Hematopoietic multipotent progenitor cell treated with erythropoietin and hydrocortisone succinate and interleukin-3 and kit ligand, for 4 days (in vitro differentiated cells): ENCODE results near the gene PRKAG2.
"Not testable (repeated sequence)": the region's sequence is repeated elsewhere in the genome, so short reads cannot be mapped to it uniquely, and the experiment has no call there.

ENCODE experiments used
- DNase-seq: peaks from one replicate; pipeline ENCODE4 v3.0.0-alpha.2; 2015

Gene PRKAG2

DNA sequence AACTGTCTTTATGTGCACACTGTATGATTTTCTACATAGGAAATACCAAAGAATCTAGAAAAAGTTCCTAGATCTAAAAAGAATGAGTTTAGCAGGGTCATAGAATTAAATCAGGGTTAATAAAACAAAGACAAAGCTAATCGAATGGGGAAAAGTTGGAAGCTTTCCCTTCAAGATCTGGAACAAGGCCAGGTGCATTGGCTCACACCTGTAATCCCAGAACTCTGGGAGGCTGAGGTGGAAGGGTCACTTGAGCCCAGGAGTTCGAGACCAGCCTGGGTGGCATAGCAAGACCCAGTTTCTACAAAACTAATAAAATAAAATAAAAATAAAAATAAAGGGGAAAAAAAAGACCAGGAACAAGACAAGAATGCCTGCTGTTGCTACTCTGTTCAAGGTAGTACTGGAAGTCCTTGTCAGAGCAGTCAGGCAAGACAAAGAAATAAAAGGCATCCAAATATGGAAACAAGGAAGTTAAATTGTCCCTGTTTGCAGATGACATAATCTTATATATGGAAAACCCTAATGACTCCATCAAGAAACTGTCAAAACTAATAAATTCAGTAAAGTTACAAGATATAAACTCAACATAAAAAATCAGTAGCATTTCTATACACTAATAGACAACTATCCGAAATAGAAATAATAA is 281.1 kb downstream of the PRKAG2 start:
- DNase-seq: no peak

DNA sequence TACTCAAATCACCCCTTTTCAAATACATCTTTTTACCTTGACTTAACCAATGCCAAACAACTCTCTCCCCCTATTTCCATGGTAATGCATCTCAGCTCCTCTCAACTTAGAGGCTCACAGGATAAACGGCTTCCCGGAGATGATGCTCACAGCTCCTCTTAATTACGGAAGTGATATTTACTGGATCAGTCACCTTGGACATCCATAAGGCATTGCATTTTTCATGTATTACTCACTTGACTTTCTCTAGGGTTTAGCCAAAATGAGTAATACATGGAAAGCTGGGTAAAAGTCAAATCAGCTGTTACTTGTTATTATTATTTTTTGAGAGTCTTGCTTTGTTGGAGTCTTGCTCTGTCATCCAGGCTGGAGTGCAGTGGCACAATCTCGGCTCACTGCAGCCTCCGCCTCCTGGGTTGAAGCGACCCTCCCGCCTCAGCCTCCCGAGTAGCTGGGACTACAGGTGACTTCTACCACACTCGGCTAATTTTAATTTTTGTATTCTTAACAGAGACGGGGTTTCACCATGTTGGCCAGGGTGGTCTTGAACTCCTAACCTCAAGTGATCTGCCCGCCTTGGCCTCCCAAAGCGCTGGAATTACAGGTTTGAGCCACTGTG is 283.9 kb downstream of the PRKAG2 start:
- DNase-seq: no peak

DNA sequence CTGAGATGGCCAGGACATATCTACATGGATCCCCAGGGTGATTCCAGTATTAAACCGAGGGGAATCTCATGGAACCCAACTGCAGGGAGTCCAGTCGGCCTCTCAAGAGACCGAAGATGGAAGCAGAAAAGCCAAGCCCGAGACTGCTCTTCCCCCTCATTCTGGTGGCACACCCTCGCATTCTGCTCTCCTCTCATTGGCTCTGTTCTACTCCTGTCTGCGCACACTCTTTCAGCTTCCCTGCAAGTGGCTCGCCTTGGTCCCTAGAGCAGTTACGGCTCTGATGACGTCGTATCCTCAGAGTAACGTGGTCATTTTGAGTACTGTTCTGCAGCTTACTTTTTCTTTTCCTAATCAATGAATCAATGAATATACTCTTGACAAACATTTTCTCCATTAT is 284.6 kb downstream of the PRKAG2 start:
- DNase-seq: no peak

DNA sequence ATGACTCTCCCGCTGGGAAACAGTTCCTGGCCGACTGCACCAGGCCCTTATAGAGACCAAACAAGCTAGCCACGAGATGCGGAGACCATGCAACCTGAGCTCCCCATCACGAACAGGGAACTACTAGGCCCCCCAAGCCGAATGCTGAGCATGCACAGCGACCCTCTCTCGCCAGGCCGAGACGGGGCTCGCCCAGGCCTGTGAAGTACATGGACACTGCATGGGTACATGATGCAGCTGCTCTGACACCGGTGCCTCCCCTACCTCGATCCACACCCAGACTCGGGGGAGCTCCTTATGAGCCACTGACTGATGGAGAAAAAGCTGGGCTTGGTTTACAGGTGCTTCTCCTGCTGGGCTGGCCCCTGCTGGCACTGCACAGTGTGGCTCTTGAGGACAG is 285.0 kb downstream of the PRKAG2 start:
- no peak for DNase-seq

DNA sequence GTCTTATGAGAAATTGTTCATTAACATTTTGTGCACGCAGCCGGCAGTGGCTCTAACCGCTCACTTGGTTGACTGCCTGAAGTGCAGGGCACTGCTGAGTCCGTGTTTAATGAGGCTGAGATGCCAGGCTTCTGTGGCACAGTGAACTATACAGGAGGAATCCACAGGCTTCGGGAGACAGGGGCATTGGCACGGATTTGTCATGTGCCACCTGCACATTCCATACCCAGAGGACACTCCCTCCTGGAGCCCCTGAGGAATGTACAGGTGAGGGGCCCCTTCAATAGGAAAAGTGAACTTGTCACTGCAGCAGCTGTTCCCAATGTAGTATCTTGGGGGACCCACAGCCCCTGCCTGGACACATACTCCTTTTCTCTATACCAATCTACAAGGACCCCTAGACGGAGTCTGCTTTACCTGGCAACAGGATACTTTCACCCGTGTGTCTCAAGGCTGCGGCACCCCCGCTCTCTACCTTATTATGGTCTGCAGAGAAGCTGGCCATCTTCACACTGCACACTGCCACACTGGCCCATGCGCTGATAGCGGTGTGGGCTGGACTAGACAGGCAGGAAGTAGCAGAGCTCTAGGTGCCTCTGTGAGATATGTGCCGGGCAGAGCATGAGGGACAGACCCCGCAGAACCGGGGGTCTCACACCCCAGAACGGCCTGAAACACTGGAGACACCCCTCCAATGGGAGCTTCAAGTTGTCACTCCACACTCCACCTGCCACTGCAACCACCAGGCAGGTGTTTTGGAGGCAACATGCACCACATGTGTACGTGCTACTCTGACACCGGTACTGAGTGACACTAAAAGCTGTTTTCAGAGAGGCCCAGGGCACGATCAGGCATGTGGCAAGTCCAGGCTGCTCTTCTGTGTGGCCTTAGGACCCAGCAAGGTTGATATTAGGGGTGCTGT is 285.8 kb downstream of the PRKAG2 start:
- peak; percentile 8 for DNase-seq

DNA sequence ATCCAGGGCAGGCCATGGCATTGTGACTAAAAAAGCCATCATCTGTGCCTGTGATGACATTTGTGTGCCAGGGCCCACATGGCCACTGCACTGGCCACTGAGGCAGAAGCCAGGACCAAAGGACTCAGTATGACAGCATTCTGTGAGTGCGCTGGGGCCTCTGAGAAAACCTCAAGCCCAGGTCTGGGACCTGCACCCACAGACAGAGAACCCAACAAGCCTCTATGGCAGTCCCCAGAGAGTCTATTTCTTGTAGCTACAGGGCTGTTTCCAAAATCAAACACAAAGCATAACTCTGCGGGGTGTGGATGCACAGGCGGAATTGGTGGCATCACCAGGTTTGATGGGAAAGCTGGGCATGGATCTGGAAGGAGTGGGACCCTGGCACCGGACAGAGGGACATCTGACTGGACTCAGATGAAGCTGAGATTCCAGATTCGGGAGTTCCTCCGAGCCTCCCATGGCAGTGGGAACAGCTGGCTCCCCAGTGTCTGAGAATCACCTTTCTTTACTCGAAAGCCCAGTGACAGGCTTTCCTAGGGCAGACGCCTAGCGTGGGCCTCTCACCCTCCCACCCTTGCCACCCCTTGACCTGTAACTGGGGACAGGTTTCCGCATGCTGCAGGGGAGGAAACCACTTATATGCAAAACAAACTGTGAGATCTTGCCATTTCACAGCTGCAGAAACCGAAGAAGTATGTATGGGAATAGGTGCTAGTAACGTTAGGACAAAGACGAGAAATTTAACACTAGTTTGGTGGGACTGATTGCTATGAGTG is 286.7 kb downstream of the PRKAG2 start:
- no peak for DNase-seq

DNA sequence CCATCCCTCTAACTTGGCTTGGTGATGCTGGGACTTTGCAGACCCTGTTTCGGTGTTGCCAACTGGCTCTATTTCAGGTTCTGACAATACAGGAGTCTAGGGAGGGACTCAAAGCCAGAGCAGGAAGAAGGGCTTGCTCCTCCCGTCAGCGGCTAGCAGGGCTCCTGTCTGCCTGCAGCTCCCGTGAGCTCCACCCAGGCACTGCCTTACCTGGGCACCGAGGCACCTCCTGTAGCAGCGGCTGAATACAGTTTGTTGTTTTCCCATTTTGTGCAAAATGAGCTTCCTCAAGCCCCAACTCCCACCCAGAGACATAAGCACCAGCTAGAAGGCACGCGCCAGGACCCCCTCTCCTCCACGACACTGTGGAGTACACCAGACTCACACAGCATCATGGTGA is 287.9 kb downstream of the PRKAG2 start:
- no peak for DNase-seq

DNA sequence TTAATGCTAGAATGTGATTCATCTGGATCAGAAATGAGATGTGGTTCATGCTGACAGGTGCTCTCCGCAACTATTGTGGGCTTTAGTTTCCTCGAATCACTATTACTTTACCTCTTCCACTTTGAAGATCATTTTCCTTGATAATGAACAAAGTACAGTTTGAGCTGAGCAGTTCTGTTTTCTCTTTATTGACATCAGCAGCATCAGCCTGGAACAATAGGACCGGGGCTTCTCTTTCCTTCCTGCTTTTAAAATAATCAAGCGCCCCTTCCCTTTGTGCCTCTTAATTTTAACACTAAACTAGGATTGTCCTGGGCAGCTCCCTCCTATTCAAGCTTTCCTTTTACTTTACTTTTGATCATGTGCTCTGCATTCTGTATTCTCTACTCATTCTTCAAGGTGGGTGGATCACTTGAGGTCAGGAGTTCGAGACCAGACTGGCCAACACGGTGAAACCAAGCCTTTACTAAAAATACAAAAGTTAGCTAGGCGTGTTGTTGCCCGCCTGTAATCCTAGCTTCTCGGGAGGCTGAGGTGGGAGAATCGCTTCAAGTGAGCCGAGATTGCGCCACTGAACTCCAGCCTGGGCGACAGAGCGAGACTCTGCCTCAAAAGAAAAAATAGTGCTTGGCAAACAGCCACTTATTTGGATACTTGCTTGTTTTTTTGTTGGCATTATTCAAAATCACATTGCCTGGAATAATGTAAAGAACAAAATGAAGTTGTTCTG is 290.2 kb downstream of the PRKAG2 start:
- no peak for DNase-seq

DNA sequence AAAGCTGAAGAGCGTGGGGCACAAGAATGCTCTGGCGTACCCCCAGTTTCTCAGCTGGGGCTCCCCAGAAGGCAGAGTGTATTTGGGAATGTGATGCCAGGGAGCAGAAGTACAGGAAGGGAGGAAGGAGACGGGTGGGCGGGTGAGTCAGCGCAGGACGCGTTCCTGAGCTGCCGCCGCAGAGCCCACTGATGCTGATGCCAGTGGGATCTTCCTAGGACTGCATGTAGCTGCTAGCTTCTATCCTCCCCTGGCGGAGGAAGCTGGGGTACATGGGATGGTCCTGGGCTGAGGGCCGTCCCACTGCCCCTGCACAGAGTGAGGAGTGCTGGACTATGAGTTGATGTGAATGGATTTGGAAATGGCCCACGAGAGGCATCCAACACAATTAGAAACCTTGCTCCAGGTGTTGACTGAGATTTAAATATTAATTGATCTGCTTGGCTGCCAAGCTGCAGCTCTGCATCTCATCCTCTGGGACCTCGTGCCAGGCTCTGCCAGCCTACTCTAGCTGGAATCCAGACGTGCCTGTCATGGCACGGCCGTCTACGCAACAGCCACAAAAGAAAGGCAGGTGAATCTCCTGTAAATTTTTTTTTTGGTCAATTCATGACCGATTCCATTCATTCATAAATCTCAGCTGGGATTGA is 291.0 kb downstream of the PRKAG2 start:
- DNase-seq: no peak

DNA sequence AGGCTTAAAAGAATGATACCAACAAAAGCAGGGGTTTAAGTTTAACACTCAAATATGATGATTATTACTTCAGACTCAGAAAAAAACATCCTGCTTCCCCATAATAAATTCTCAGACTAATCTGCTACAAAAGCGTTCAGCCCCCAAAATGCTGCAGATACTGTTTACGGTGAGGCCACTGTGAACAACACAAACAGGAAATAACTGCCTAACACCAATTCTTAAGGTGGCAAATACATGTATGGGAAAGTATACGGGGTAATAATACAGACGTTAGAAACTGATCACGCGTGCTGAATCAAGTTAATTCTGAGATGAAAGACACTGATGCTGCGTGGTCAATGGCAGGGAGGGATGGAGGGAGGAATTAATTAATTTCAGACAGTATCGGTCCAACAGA is 295.2 kb downstream of the PRKAG2 start:
- DNase-seq: no peak

DNA sequence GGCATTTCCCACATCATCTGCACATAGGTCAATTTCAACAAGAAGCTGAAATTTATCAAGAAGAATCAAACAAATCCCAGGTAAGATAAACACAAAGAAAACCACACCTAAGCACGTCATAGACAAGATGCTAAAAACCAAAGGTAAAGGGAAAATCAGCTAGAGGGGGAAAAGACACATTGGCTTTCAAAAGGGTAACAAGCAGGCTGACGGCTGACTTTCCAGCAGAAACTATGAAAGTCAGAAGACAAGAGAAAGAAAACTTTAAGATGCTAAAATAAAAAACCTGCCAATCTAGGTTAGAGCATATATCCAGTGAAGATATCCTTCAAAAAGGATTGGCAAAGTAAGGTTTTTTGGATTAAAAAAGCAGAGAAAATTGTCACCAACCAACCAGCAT is 297.3 kb downstream of the PRKAG2 start:
- peak; percentile 17 for DNase-seq

DNA sequence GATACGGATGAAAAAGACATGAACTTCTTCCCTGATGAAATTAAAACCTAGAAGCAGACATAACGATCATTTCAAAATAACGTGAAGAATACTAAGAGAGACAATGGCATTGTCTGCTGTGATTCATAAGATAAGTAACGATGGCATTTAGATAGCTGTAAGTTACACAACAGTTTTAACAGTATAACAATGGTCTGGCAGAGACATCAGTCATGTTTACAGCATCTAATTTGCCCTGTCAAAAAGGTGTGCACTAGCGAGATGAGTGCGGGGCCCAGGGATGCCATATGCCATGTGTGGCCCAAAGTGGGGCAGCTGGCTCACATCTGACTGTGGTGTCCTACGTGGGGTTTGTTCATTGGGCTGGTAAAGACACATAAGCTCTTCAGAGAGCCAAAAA is 301.5 kb downstream of the PRKAG2 start:
- DNase-seq: no peak

DNA sequence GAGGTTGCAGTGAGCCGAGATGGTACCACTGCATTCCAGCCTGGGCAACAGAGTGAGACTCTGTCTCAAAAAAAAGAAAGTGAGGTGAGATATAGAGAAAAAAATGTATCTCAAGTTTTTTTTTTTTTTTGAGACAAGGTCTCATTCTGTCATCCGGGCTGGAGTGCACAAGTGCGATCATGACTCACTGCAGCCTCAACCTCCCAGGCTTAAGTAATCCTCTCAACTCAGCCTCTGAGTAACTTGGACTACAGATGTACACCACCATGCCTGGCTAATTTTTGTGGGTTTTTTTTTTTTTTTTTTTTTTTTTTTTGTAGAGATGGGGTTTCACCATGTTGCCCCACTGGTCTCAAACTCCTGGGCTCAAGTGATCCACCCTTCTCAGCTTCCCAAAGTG is 303.9 kb downstream of the PRKAG2 start:
- not testable (repeated sequence) for DNase-seq

DNA sequence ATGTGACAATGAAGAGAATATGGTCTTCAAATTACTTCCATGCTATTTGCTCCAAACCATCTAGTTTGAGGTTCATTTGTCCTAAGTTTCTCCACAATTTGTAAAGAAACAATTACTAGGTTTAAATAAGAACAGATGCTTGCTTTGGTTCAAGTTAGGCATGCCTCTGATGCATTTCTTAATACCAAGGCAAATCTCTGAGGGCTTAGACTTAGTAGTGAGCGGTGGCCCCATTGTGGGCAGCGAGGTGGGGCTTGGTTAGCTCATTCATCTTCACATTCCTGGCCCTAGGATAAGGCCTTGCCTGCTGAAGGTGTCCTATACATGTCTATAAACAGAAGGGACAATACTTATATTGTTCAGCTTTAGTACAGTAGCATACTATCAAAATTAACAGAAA is 304.8 kb downstream of the PRKAG2 start:
- DNase-seq: no peak

DNA sequence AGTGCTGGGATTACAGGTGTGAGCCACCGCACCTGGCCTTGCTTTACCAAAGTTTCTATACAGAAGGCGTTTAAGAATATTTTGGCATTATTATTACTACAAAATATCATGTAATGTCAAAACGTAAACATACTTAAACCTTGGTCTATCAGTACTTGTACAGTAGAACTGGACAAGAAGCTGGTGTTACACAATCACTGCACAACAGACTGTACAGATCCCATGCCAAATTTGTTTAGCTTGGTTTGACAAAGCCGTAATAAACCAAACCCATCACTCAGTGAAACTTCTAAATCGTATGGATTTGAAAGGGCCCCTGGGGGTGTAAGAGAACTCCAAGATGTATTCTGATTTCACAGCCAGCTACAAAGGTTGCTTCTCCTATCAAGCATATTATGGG is 305.4 kb downstream of the PRKAG2 start:
- DNase-seq: no peak

DNA sequence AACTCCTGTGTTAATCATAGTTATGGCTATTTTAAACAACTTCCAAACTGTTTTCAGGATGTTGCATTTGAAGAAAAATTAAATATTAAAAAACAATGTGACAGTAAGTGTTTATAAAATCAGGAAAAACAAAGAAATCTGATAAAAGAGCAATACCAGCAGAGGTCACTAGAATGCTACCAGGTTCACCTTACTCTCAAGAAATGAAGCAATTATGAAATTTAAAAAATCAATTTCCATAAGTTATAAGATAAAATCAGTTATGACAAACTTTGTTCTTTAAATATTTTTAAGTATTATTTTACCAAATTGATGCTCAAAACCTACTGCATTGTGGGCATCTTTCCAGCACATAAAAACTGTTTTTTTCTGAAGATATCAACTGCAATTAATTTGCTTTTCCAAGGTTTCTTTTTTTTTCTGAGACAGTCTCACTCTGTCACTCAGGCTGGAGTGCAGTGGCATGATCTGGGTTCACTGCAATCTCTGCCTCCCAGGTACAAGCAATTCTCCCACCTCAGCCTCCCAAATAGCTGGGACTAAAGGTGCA is 306.5 kb downstream of the PRKAG2 start:
- DNase-seq: peak; percentile 53

DNA sequence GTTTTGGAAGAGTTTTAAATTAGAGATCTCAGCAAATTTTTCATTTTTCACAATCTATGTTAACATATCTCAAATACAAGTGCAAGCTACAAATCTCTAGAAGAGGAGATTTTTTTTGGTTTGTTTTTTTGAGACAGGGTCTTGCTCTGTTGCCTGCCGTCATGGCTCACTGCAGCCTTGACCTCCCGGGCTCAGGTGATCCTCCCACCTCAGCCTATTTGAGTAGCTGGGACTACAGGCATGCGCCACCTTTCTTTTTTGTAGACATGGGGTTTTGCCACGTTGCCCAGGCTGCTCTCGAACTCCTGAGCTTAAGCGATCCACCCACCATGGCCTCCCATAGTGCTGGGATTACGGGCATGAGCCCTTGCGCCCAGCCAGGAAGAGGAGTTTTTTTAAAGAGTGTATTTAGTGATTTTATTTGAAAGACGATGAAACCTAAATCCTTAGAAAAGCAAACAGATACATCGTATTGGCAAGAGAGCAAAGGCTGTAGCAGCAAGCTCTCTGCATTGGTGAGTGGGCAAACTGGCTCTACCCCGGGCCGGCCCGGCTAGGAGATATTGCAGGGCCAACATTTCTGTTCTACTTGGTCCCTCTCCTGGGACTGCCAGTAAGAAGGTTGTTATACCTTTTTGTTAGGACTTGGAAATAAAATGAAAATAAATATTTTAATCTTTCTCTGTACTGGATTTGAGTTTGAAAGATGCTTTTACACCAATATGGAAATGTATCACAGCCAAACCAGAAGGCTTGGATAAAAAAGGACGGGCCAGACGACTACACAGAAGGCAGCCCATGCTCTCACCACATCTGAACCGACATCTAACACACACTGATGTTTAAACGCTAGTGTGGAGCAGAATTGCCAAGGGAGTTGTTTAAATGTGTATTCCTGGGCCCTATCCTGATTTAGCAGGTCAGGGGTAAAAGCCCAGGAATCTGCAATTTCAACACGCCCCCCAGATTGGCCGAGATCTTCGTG is 307.7 kb downstream of the PRKAG2 start:
- no peak for DNase-seq

DNA sequence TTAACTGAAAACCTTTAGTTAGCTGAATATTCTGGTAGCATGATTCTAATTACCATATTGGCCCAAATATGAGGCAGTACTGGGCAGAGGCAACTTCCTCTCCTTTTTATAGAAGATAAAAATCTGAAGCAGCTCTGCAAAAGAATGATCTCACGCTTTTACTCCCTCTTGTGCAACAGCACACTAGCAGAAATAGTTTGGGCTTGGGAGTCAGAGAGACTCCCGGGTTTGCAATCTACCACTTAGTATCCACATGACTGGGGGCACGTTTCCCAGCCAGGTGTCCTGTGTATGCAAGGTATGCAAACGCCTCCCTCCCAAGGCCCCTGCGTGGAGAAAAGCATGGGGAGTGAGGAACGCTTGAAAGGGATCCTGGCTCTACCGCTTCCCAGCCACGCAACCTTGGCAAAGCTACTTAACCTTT is 310.0 kb downstream of the PRKAG2 start:
- DNase-seq: peak; percentile 75

DNA sequence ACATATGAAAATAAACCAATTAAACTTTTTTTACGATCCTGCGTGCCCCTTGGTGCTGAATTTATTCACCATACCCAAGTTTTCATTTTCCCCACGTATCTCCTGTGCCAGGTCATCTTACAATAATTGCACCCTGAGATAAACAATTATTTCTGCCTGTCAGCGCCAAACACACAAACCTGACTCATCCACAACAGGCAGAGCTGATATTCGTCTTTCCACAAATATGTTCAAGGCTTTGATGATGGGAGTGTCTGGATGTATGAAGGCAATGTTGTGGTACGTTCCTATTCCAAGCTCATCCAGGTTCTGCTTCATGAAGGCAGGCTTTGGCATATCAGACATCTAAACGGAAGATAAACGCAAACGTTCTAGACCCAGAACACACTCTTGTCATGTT is 311.4 kb downstream of the PRKAG2 start:
- no peak for DNase-seq

DNA sequence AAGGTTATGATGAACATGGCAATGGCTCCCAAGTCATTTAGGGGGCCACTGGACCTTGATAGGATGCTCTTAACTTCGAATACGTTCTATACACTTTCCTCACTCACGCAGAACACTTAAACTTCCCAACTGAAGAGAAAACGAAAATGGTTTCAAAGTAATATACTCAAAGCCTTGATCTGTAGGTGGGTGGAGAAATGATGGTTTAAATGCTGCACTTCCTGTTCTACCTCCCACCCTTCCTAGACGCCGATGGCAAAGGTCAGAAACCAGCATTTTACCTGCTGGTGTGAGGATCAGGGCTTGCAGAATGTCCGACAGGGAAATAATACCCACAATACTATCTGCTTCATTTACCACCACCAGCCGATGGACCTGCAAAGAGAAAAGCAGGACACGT is 316.7 kb downstream of the PRKAG2 start:
- DNase-seq: no peak
